Neural progenitor cell (in vitro differentiated cells): ENCODE results near the gene RPS18. TPM values are rescaled to one million over a fixed set of nuclear protein-coding genes. Genes with fewer than 3 reads are reported as not detected.
A peak's percentile ranks its signal among the peaks of the same experiment; 100 is the strongest.

Source experiments
- DNase-seq: peaks from one replicate; pipeline ENCODE4 v3.0.0-alpha.2; 2016; ENCODE audit warnings: low spot score
- H2AFZ ChIP-seq: fragments of 200-600 bp; sonication (generic); replicated peaks from 2 replicates; pipeline ENCODE4 v1.6.1; 2016; ENCODE audit warnings: antibody characterized with exemption
- H3F3A ChIP-seq: fragments of 200-600 bp; sonication (generic); 2 replicates; pipeline ENCODE4 v1.6.1; 2016; ENCODE audit warnings: antibody characterized with exemption, low read depth
- H3K27ac ChIP-seq: fragments of 200-600 bp; sonication (generic); 2 replicates; pipeline ENCODE4 v1.5.1; 2016; ENCODE audit warnings: mild to moderate bottlenecking
- H3K27me3 ChIP-seq: fragments of 200-600 bp; sonication (generic); 2 replicates; pipeline ENCODE4 v1.6.1; 2016; ENCODE audit warnings: mild to moderate bottlenecking, moderate library complexity
- H3K36me3 ChIP-seq: fragments of 200-600 bp; sonication (generic); 2 replicates; pipeline ENCODE4 v1.5.1; 2016
- H3K4me1 ChIP-seq: fragments of 200-600 bp; sonication (generic); 2 replicates; pipeline ENCODE4 v1.6.1; 2016; ENCODE audit warnings: mixed run types
- H3K4me2 ChIP-seq: fragments of 200-600 bp; sonication (generic); 2 replicates; pipeline ENCODE4 v1.6.1; 2016
- H3K4me3 ChIP-seq: fragments of 200-600 bp; sonication (generic); 2 replicates; pipeline ENCODE4 v1.5.1; 2016
- H3K79me2 ChIP-seq: fragments of 200-600 bp; sonication (generic); 2 replicates; pipeline ENCODE4 v1.6.1; 2016; ENCODE audit warnings: low read depth
- H3K9ac ChIP-seq: fragments of 200-600 bp; sonication (generic); 2 replicates; pipeline ENCODE4 v1.6.1; 2016
- H3K9me3 ChIP-seq: fragments of 200-600 bp; sonication (generic); 2 replicates; pipeline ENCODE4 v1.5.1; 2016; ENCODE audit warnings: low read depth
- H4K20me1 ChIP-seq: fragments of 200-600 bp; sonication (generic); 2 replicates; pipeline ENCODE4 v1.6.1; 2016; ENCODE audit warnings: low read depth
- H3K27ac Mint-ChIP-seq: 3 replicates; pipeline ENCODE4 v1.8.0; 2021; ENCODE audit warnings: mixed read lengths
- H3K27me3 Mint-ChIP-seq: 2 replicates; pipeline ENCODE4 v1.8.0; 2022; ENCODE audit warnings: low read depth, mild to moderate bottlenecking, inconsistent platforms, moderate library complexity, mixed read lengths; ENCODE audit not compliant: insufficient read depth
- H3K36me3 Mint-ChIP-seq: 3 replicates; pipeline ENCODE4 v1.8.0; 2021; ENCODE audit warnings: mixed read lengths
- H3K4me1 Mint-ChIP-seq: 3 replicates; pipeline ENCODE4 v1.8.0; 2021; ENCODE audit warnings: mixed read lengths
- H3K4me3 Mint-ChIP-seq: 3 replicates; pipeline ENCODE4 v1.8.0; 2021; ENCODE audit warnings: mild to moderate bottlenecking, moderate library complexity, mixed read lengths
- H3K9me3 Mint-ChIP-seq: 3 replicates; pipeline ENCODE4 v1.8.0; 2020; ENCODE audit warnings: mixed read lengths
- CTCF ChIP-seq: fragments of 200-600 bp; sonication (generic); IDR thresholded peaks from 2 replicates; pipeline ENCODE4 v1.5.1; 2017; ENCODE audit warnings: antibody characterized with exemption, mild to moderate bottlenecking
- EZH2 ChIP-seq: fragments of 200-600 bp; sonication (generic); IDR thresholded peaks from 2 replicates; pipeline ENCODE4 v1.6.1; 2017; ENCODE audit warnings: antibody characterized with exemption, mild to moderate bottlenecking, moderate library complexity
- EZH2phosphoT487 ChIP-seq: fragments of 200-600 bp; sonication (generic); IDR thresholded peaks from 2 replicates; pipeline ENCODE4 v1.6.1; 2017; ENCODE audit warnings: antibody characterized with exemption
- total RNA-seq: library from RNA; depleted of rRNA; stranded (reverse); fragments of >200 nt; gene quantifications from 2 replicates; pipeline ENCODE4 v1.2.3, GENCODE V29; 2015; ENCODE audit warnings: low replicate concordance

The RPS18 gene
- total RNA-seq, 1 donor from 2014 or later = 4,663 TPM

DNA sequence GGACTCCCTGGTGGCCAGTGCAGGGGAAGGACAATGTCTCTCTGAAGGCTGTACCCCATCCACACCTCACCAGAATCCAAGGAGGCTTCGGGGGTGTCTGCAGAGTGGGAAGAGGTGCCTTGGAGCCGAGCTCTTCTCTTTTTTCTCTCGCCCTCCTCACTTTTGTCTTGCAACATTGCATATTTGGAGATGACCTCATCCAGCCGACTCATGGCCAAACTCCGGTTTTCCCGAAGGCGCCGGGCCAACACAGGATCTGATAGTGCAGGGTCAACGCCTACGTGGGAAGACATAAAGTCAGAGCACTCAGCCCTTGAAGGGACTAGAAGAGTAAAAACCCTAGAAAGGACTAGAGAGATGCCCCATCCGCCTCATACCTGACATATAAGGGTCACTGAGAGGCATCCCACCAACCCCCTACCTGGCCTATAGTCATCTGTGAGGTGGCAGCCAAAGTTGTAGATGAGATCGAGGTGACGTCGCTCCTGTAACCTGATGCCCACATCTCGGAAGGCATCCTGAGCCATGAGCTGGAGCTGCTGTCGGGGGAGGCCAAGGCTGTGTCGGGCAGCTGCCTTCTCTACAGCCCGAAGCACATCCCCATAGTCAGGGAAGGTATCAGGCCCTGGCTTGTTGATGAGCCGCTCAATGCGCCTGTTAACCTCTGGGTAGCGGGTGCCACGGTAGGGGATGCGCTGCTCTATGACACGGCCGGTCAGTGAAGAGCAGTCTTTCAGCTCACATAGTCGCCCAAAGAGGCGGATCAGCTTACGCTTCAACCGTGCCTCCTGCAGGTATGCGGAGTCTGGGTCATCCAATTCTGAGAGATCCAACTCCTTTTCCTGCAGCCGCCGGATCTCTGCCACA lies 48.7 kb downstream of the RPS18 start:
- no peak overlapping the region for H3K9ac ChIP-seq
- H3K4me3 Mint-ChIP-seq = peak overlapping the region; percentile 85
- TF ChIP-seq CTCF (no peak), EZH2phosphoT487 (no peak), EZH2 (no peak)
- DNase-seq = no peak
- H3K27me3 Mint-ChIP-seq = peaks cover 6% of the 10 kb centered on the region
- no peak overlapping the region for H3K4me3 ChIP-seq
- H3K9me3 Mint-ChIP-seq = no peaks in the 10 kb centered on the region
- H3F3A ChIP-seq = peaks cover 51% of the 10 kb centered on the region
- peak overlapping the region; percentile 77 for H3K4me2 ChIP-seq
- no peaks in the 10 kb centered on the region for H3K27me3 ChIP-seq
- H3K27ac Mint-ChIP-seq = peak overlapping the region; percentile 50
- H3K27ac ChIP-seq = no peak overlapping the region
- peaks cover 17% of the 10 kb centered on the region for H3K4me1 ChIP-seq
- no peaks in the 10 kb centered on the region for H3K36me3 ChIP-seq
- peaks cover 22% of the 10 kb centered on the region for H3K36me3 Mint-ChIP-seq
- peaks cover 61% of the 10 kb centered on the region for H3K4me1 Mint-ChIP-seq
- H2AFZ ChIP-seq = no peak overlapping the region
- H4K20me1 ChIP-seq = peaks cover 14% of the 10 kb centered on the region
- H3K79me2 ChIP-seq = peaks cover 41% of the 10 kb centered on the region
- no peaks in the 10 kb centered on the region for H3K9me3 ChIP-seq

DNA sequence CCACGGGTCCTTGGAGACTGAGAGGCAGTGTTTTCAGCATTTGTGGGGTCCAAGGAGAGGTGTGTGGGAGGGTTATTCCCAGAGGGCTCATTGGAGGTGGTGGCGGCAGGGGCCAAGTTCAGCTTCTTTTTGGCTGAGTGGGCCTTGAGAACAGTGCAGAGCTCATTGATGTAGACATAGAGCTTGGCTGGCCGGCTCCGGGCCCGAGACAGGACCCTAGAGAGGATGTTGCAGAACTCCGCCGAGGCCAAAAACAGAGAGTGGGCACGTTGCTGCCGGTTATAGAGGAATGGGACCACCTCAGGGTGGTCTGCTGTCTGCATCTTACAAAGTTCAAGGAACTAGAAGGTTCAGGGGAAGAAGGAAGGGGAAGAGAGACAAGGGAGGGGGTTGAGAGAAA lies 49.4 kb downstream of the RPS18 start:
- Mint-ChIP-seq H3K27ac (no peak overlapping the region), H3K4me3 (peak overlapping the region; percentile 85), H3K9me3 (no peaks in the 10 kb centered on the region), H3K4me1 (peaks cover 61% of the 10 kb centered on the region), H3K27me3 (peaks cover 6% of the 10 kb centered on the region), H3K36me3 (peaks cover 19% of the 10 kb centered on the region)
- Histone ChIP-seq H2AFZ (no peak overlapping the region), H3K27me3 (no peaks in the 10 kb centered on the region), H3K79me2 (peaks cover 41% of the 10 kb centered on the region), H3K4me2 (peak overlapping the region; percentile 77), H4K20me1 (peaks cover 10% of the 10 kb centered on the region), H3K9me3 (no peaks in the 10 kb centered on the region), H3K4me3 (peak overlapping the region; percentile 77), H3F3A (peaks cover 50% of the 10 kb centered on the region), H3K36me3 (no peaks in the 10 kb centered on the region), H3K4me1 (peaks cover 17% of the 10 kb centered on the region), H3K27ac (no peak overlapping the region), H3K9ac (no peak overlapping the region)
- no peak for TF ChIP-seq EZH2
- TF ChIP-seq EZH2phosphoT487 = no peak
- TF ChIP-seq CTCF = no peak
- no peak for DNase-seq

DNA sequence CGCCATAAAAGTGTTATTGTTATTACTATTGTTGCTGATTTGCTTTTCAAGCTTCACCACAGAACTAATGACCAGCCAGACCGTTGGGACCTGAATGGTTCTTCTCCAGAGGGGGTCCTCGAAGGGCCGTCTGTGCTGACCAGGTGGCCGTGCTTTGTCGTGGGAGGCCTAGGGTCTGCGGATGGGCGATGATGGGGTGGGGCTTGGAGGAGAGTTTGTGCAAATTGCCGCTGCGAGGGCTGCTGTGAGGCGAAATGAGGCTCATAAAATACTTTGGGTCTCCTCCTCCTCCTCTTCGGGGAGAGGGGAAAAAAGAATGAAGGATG lies 51.7 kb downstream of the RPS18 start:
- DNase-seq = no peak
- no peak overlapping the region for H3K9ac ChIP-seq

More for the DNA sequence above, 51.7 kb downstream of the RPS18 start:
- no peaks in the 10 kb centered on the region for H3K36me3 ChIP-seq
- peaks cover 4% of the 10 kb centered on the region for H3K27me3 Mint-ChIP-seq
- peaks cover 41% of the 10 kb centered on the region for H3K4me1 Mint-ChIP-seq
- peak overlapping the region; percentile 66 for H2AFZ ChIP-seq
- peaks cover 37% of the 10 kb centered on the region for H3K79me2 ChIP-seq
- no peaks in the 10 kb centered on the region for H3K27me3 ChIP-seq
- H3K27ac Mint-ChIP-seq = peak overlapping the region; percentile 48
- H3K27ac ChIP-seq = no peak overlapping the region
- no peaks in the 10 kb centered on the region for H4K20me1 ChIP-seq
- H3K4me2 ChIP-seq = peak overlapping the region; percentile 77
- H3K4me3 ChIP-seq = peak overlapping the region; percentile 77
- peaks cover 29% of the 10 kb centered on the region for H3F3A ChIP-seq
- peaks cover 16% of the 10 kb centered on the region for H3K36me3 Mint-ChIP-seq
- no peaks in the 10 kb centered on the region for H3K9me3 Mint-ChIP-seq
- TF ChIP-seq EZH2phosphoT487 (no peak), EZH2 (no peak), CTCF (no peak)
- peak overlapping the region; percentile 97 for H3K4me3 Mint-ChIP-seq
- no peaks in the 10 kb centered on the region for H3K9me3 ChIP-seq
- peaks cover 14% of the 10 kb centered on the region for H3K4me1 ChIP-seq
